ENCODE measurements around the gene PRUNE1. TPM values are rescaled to one million over a fixed set of nuclear protein-coding genes. Genes with fewer than 3 reads are reported as not detected.

PRUNE1 gene
- total RNA-seq, 1 experiment from 2014 or later: 24.3 TPM

DNA sequence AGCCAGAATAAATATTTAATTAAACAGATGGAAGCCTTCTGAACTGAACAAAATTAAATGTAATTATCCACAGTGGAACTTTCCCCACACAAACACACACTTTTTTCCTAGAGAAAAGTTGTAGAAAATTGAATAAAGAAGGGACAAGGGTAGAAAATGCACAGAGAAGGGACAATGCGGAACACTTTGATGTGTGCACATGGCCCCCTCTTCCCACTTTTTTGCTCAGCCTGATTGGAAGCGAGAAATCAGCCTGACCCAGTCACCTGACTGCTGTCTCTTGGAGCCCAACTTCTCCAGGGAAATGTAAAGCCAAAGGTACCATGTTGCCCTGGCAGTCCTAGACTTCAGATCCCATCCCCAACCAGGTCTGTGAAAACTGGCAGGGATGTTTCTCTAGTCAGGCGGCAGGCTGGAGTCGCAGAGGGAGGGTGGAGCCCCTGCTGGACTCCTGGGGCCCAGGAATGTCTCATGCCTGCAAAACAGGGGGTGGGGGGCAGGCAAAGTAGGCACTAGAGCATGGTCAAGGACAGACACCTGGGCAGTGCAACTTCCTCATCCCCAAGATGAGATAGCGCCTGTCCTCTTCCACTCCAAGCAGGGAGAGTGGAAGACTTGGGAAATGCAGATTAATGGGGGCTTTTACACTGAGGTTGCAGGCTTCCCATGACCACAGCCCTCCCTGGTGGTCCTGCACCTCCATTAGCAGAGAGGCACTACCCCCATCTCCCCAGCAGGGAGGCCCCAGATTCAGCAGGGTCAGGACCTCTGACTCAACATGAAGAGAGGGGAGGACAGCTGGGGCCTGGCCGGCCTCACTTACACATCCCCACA lies 36.4 kb upstream of the PRUNE1 start:
- H3K4me3 Mint-ChIP-seq (ENCODE audit: unreplicated experiment): peak overlapping the region; percentile 91

DNA sequence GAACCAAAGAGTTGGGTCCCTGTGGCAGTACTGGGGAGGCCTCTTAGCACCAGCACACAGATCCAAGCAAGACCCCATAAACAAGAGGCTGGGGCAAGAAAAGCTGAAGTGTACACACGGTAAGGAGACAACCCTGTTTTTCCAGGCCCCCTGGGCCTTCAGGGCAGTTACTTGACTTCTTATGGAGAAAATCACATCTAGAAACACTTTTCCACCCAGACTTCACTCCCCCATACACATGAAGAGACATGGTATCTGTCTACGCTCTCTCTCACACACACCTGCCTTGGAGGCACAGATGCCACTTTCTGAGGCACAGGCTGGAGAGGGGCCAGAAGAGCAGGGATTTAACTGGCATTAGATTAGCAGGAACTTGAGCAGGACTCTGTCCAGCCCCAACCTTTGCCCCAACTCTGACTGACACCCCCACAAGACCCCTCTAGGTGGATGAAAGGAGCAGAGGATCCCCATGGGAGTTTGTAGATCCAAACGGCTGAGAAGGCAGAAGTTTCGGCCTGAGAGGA lies 35.8 kb upstream of the PRUNE1 start:
- no peaks in the 10 kb centered on the region for H3K27me3 Mint-ChIP-seq (ENCODE audit: insufficient read depth, unreplicated experiment)
- no peak for TF ChIP-seq CTCF (IDR thresholded peaks at IDR 0.05; ENCODE audit: insufficient read depth in 1 of 2, low read depth in 1 of 2, low read length in 1 of 2, severe bottlenecking in 1 of 2, unreplicated experiment in 1 of 2)
- intact Hi-C loops (cut with micrococcal nuclease; ENCODE audit: unreplicated experiment): loop anchor here (10.0 kb wide), 1 partner anchor 408 kb away; no protein-coding TSS in a partner anchor

More for the DNA sequence above, 36.4 kb upstream of the PRUNE1 start:
- Histone ChIP-seq H3K4me3 (ENCODE audit: low read depth, low read length) (peak overlapping the region; percentile 96), H3K36me3 (ENCODE audit: control insufficient read depth, insufficient read depth, low read length) (peaks cover 12% of the 10 kb centered on the region), H3K27me3 (replicated peaks; ENCODE audit: control insufficient read depth, insufficient read depth, low read length) (no peaks in the 10 kb centered on the region), H3K4me1 (peaks cover 55% of the 10 kb centered on the region), H3K9me3 (no peaks in the 10 kb centered on the region)
- Mint-ChIP-seq H3K27me3 (ENCODE audit: insufficient read depth, unreplicated experiment) (no peaks in the 10 kb centered on the region), H3K4me1 (ENCODE audit: low read depth, unreplicated experiment) (peaks cover 49% of the 10 kb centered on the region), H3K9me3 (ENCODE audit: unreplicated experiment) (no peaks in the 10 kb centered on the region), H3K27ac (ENCODE audit: unreplicated experiment) (peak overlapping the region; percentile 91), H3K36me3 (ENCODE audit: insufficient read depth, unreplicated experiment) (peaks cover 55% of the 10 kb centered on the region)
- ChIA-PET POLR2A (interaction anchor here (0.9 to 3.1 kb wide), 5 partner anchors 9 to 218 kb away, joined by 3 to 19 read pairs (median 6); partner anchors contain the start of genes ANXA9, MINDY1 and VPS72), CTCF (interaction anchor here (1.0 to 2.9 kb wide), 4 partner anchors 10 to 34 kb away, joined by 3 to 28 read pairs (median 7); partner anchors contain the start of genes ANXA9 and MINDY1)
- no peak for TF ChIP-seq CTCF (IDR thresholded peaks at IDR 0.05; ENCODE audit: insufficient read depth in 1 of 2, low read depth in 1 of 2, low read length in 1 of 2, severe bottlenecking in 1 of 2, unreplicated experiment in 1 of 2)
- intact Hi-C loops (cut with micrococcal nuclease; ENCODE audit: unreplicated experiment): loop anchor here (1.0 to 10.0 kb wide), 4 partner anchors 8 to 407 kb away; partner anchors contain the start of gene SETDB1
- DNase-seq: peak; percentile 72 to 73
- BruUV-seq (replicated peaks): TSS peak; percentile 17

DNA sequence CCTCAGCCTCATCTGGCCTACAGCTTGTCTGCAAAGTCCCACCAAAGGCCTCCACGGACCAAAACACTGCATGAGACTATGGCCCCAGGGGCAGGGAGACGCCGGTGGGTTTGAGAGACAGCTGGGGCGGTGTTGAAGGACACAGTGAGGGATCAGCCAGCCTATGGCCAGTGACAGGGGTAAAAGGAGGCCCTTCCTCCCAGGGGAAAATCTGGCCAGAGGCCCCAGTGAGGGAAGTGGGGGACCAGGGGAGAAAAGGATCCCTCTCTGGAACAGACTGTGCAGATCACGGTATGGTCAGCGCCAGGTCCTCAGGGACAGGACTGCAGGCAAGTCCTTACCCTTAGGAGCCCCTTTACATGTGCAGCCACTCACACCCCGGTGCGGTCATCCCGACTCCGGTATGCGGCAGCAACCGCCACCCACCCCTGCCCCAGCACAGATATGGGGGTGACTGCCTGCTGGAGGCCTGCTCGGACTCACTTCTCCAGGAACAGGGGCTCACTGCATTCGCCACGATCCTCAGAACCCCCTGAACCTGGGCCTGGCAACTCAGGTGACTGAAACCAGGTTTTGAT lies 34.9 kb upstream of the PRUNE1 start:
- Histone ChIP-seq H3K9me3 (no peaks in the 10 kb centered on the region), H3K36me3 (ENCODE audit: control insufficient read depth, insufficient read depth, low read length) (peaks cover 1% of the 10 kb centered on the region; the same call in 1 of the 2 replicates), H3K27me3 (replicated peaks; ENCODE audit: control insufficient read depth, insufficient read depth, low read length) (no peaks in the 10 kb centered on the region), H3K4me3 (ENCODE audit: low read depth, low read length) (peak overlapping the region; percentile 96), H3K4me1 (peaks cover 71% of the 10 kb centered on the region)
- no peak for TF ChIP-seq CTCF (IDR thresholded peaks at IDR 0.05; ENCODE audit: insufficient read depth in 1 of 2, low read depth in 1 of 2, low read length in 1 of 2, severe bottlenecking in 1 of 2, unreplicated experiment in 1 of 2)
- DNase-seq: peak in 1 of 2 experiments; percentile 26
- H3K4me1 Mint-ChIP-seq (ENCODE audit: low read depth, unreplicated experiment): peaks cover 54% of the 10 kb centered on the region
- no peaks in the 10 kb centered on the region for H3K27me3 Mint-ChIP-seq (ENCODE audit: insufficient read depth, unreplicated experiment)
- ChIA-PET POLR2A (interaction anchor here (0.6 kb wide), 1 partner anchor 9 kb away, joined by 3 read pairs; no protein-coding TSS in a partner anchor), CTCF (interaction anchor here (1.6 to 2.9 kb wide), 2 partner anchors 8 to 51 kb away, joined by 4 to 28 read pairs; partner anchors contain the start of gene ANXA9)
- BruUV-seq (replicated peaks): no TSS peak
- H3K36me3 Mint-ChIP-seq (ENCODE audit: insufficient read depth, unreplicated experiment): peaks cover 43% of the 10 kb centered on the region
- peak overlapping the region; percentile 91 for H3K4me3 Mint-ChIP-seq (ENCODE audit: unreplicated experiment)
- intact Hi-C loops (cut with micrococcal nuclease; ENCODE audit: unreplicated experiment): loop anchor here (10.0 kb wide), 1 partner anchor 409 kb away; no protein-coding TSS in a partner anchor
- H3K9me3 Mint-ChIP-seq (ENCODE audit: unreplicated experiment): no peaks in the 10 kb centered on the region
- peak overlapping the region; percentile 91 for H3K27ac Mint-ChIP-seq (ENCODE audit: unreplicated experiment)

More for the DNA sequence above, 35.8 kb upstream of the PRUNE1 start:
- H3K4me1 Mint-ChIP-seq (ENCODE audit: low read depth, unreplicated experiment): peaks cover 56% of the 10 kb centered on the region
- peaks cover 7% of the 10 kb centered on the region for H3K36me3 ChIP-seq (ENCODE audit: control insufficient read depth, insufficient read depth, low read length)
- H3K4me1 ChIP-seq: peaks cover 62% of the 10 kb centered on the region
- H3K27me3 ChIP-seq (replicated peaks; ENCODE audit: control insufficient read depth, insufficient read depth, low read length): no peaks in the 10 kb centered on the region
- no peak for DNase-seq
- H3K9me3 Mint-ChIP-seq (ENCODE audit: unreplicated experiment): no peaks in the 10 kb centered on the region
- peak overlapping the region; percentile 96 for H3K4me3 ChIP-seq (ENCODE audit: low read depth, low read length)
- peak overlapping the region; percentile 91 for H3K27ac Mint-ChIP-seq (ENCODE audit: unreplicated experiment)
- peak overlapping the region; percentile 91 for H3K4me3 Mint-ChIP-seq (ENCODE audit: unreplicated experiment)
- H3K9me3 ChIP-seq: no peaks in the 10 kb centered on the region
- CTCF ChIA-PET: interaction anchor here (2.9 kb wide), 1 partner anchor 9 kb away, joined by 28 read pairs; the partner anchor contains the start of gene ANXA9
- BruUV-seq (replicated peaks): TSS peak; percentile 32
- peaks cover 50% of the 10 kb centered on the region for H3K36me3 Mint-ChIP-seq (ENCODE audit: insufficient read depth, unreplicated experiment)
- POLR2A ChIA-PET: interaction anchor here (3.1 kb wide), 1 partner anchor 9 kb away, joined by 19 read pairs; the partner anchor contains the start of gene ANXA9

Measured in Caco-2 (cell line).